Peyer's patch (tissue), 4 donors: Measurements from ENCODE around the gene DGKE. TPM values are rescaled to one million over a fixed set of nuclear protein-coding genes. Genes with fewer than 3 reads are reported as not detected.
A peak's percentile ranks its signal among the peaks of the same experiment; 100 is the strongest.

Experiments
- DNase-seq, 3 donors: peaks; one replicate each; pipeline ENCODE4 v3.0.0-alpha.2; 2017 to 2019
- H3K27ac ChIP-seq, 4 donors: fragments of 200-600 bp; sonication (generic); one replicate each; pipeline ENCODE4 v1.5.1; 2016 to 2019
- H3K27me3 ChIP-seq, 2 donors: fragments of 200-600 bp; sonication (generic); one replicate each; pipeline ENCODE4 v1.5.1; 2019
- H3K36me3 ChIP-seq, 3 donors: fragments of 200-600 bp; sonication (generic); one replicate each; pipeline ENCODE4 v1.5.1; 2016 to 2019
- H3K4me1 ChIP-seq, 4 donors: fragments of 200-600 bp; sonication (generic); one replicate each; pipeline ENCODE4 v1.5.1; 2016 to 2019
- H3K4me3 ChIP-seq, 4 donors: fragments of 200-600 bp; sonication (generic); 1 replicate in 3 of 4; 2 replicates in 1 of 4; pipeline ENCODE4 v1.5.1; 2016 to 2019; ENCODE audit warnings: mild to moderate bottlenecking in 1 of 4
- H3K9me3 ChIP-seq, 4 donors: fragments of 200-600 bp; sonication (generic); one replicate each; pipeline ENCODE4 v1.5.1; 2016 to 2019; ENCODE audit warnings: mild to moderate bottlenecking in 1 of 4
- CTCF ChIP-seq, 6 experiments: fragments of 450-650 bp in 4 of 6; fragments of 200-600 bp in 2 of 6; sonication (generic) in 1 of 6; IDR thresholded peaks; one replicate each; pipeline ENCODE4 v1.5.1; 2017 to 2019; ENCODE audit warnings: antibody characterized with exemption in 6 of 6, mild to moderate bottlenecking in 3 of 6, moderate library complexity in 1 of 6
- POLR2A ChIP-seq, 2 donors: fragments of 450-650 bp; IDR thresholded peaks; one replicate each; pipeline ENCODE4 v1.5.1; 2017; ENCODE audit warnings: antibody characterized with exemption in 2 of 2, mild to moderate bottlenecking in 2 of 2, moderate library complexity in 2 of 2
- total RNA-seq, 4 donors: library from RNA; depleted of rRNA; stranded (reverse); fragments of >200 nt; gene quantifications; one replicate each; pipeline ENCODE4 v1.1.0, GENCODE V29; 2016

The DGKE gene
- total RNA-seq, 4 donors from 2014 or later: 4.2 to 12.4 (median 9.0) TPM

- Histone ChIP-seq H3K9me3 (no peaks in the 10 kb centered on the region), H3K27me3 (no peaks in the 10 kb centered on the region), H3K36me3 (no peaks in the 10 kb centered on the region), H3K4me1 (peaks cover 0 to 11% (median 0%) of the 10 kb centered on the region in 4 donors), H3K27ac (no peak overlapping the region), H3K4me3 (no peak overlapping the region)
- no peak for TF ChIP-seq CTCF (IDR thresholded peaks at IDR 0.05)
- no peak for TF ChIP-seq POLR2A (IDR thresholded peaks at IDR 0.05)
- no peak for DNase-seq
Measured at GRCh38 chr17:56793957-56794356, 40.0 kb upstream of the DGKE start.

GRCh38 chr17:56795221-56795865 is 38.6 kb upstream of the DGKE start:
- H3K27me3 ChIP-seq: no peaks in the 10 kb centered on the region
- no peaks in the 10 kb centered on the region for H3K9me3 ChIP-seq
- DNase-seq: peak in 1 of 3 donors; percentile 47
- H3K36me3 ChIP-seq: no peaks in the 10 kb centered on the region
- TF ChIP-seq CTCF (IDR thresholded peaks at IDR 0.05) (peak in 1 of 6 experiments; percentile 8), POLR2A (IDR thresholded peaks at IDR 0.05) (no peak)
- peak overlapping the region in 2 of 4 donors; percentile 33 to 72 for H3K27ac ChIP-seq
- H3K4me1 ChIP-seq: peaks cover 0 to 11% (median 0%) of the 10 kb centered on the region in 4 donors
- H3K4me3 ChIP-seq: no peak overlapping the region

- H3K9me3 ChIP-seq: no peaks in the 10 kb centered on the region
- H3K27me3 ChIP-seq: no peaks in the 10 kb centered on the region
- no peak overlapping the region for H3K27ac ChIP-seq
- no peak for DNase-seq
- TF ChIP-seq CTCF (IDR thresholded peaks at IDR 0.05) (no peak), POLR2A (IDR thresholded peaks at IDR 0.05) (no peak)
- H3K4me3 ChIP-seq: no peak overlapping the region
- H3K4me1 ChIP-seq: peaks cover 0 to 11% (median 0%) of the 10 kb centered on the region in 4 donors
- no peaks in the 10 kb centered on the region for H3K36me3 ChIP-seq
Measured at GRCh38 chr17:56796536-56796935, 37.4 kb upstream of the DGKE start.

- Histone ChIP-seq H3K36me3 (no peaks in the 10 kb centered on the region), H3K4me1 (peaks cover 0 to 11% (median 0%) of the 10 kb centered on the region in 4 donors), H3K27ac (no peak overlapping the region), H3K27me3 (no peaks in the 10 kb centered on the region), H3K4me3 (no peak overlapping the region), H3K9me3 (no peaks in the 10 kb centered on the region)
- no peak for DNase-seq
- TF ChIP-seq CTCF (IDR thresholded peaks at IDR 0.05) (no peak), POLR2A (IDR thresholded peaks at IDR 0.05) (no peak)
Measured at GRCh38 chr17:56798916-56799315, 35.0 kb upstream of the DGKE start.

- DNase-seq: no peak
- Histone ChIP-seq H3K4me1 (no peaks in the 10 kb centered on the region), H3K27me3 (no peaks in the 10 kb centered on the region), H3K36me3 (no peaks in the 10 kb centered on the region), H3K9me3 (no peaks in the 10 kb centered on the region), H3K4me3 (no peak overlapping the region), H3K27ac (peak overlapping the region in 1 of 4 donors; percentile 29)
- TF ChIP-seq POLR2A (IDR thresholded peaks at IDR 0.05) (no peak), CTCF (IDR thresholded peaks at IDR 0.05) (no peak)
Measured at GRCh38 chr17:56801459-56802178, 32.3 kb upstream of the DGKE start.
